Islet precursor cell (in vitro differentiated cells): ENCODE results near the gene PPM1N.

Source experiments
- DNase-seq: peaks from one replicate; pipeline ENCODE4 v3.0.0-alpha.2; 2018

Gene PPM1N

GRCh38 chr19:45492137-45492626 lies 6.1 kb upstream of the PPM1N start:
- no peak for DNase-seq

DNA sequence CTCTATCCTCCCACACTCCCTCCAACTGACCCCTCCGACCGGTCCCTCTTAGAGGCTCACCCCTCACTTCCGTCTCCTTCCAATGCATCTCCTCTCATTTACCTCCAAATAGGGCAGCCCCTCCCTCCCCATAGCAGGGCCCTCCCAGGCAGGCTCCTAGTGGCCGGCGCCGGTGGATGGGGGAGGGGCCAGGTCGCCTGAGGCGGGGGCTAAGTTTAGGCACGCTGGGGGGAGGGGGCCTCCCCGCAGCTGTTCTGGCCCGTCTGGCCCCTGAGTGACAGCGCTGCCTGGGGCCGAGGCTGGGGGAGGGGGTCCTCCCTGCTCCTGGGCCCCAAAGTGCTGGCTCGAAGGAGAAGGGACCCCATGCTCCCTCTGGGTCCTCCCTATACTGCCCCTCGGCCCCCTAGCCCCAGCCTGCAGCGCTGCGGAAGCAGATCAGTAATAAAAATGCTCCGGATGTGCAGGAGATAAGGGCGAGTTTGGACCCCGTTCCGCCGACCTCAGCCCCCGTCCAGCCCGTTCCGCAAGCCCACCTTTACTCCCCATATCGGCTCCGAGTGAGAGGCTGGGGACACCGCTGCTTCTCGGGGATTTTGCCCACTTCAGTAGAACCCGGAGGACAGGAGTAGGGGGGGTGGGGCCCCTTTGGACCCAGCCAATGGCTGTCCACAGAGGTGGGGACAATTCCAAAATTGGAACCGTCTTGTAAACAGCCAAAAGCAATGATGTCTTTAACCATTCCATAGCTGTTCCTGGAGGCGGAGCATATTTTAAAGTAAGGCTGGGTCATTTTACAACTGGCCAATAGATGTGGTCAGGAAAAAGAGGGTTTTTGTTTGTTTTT lies 5.4 kb upstream of the PPM1N start:
- DNase-seq = peak; percentile 90

DNA sequence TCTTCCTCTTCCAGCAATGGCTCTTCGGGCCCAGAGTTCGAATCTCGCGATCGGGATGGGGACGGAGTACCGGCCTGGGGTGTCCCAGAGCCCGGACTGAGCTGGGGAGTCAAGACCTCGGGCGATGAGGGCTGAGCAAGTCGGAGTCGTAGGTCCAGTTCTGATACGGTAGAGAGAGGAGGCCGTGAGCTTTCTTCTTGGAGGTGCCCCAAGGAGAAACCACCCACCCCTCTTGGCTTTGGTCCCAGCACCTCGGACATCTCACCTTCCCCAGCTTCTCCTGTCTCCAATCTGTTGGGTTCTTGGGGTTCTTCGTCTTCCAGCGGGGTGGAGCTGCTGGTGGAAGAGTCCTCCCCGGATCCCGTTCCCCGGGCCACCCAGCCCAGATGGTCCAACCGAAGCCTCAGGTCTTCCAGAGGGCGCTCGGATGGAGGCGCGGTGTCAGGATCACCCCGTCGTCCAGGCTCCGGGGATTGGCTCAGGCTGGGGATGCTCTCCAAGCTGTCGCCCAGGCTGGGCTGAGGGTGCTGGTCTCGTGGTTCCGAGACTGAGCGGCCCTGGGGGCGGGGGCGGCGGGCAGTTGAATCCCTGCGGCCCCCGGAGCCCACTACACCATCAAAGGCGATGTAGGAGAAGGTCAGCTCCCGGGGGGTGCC lies 3.9 kb upstream of the PPM1N start:
- DNase-seq = no peak

- DNase-seq = no peak
These were observed 3.1 kb upstream of the PPM1N start for GRCh38 chr19:45495178-45495577.

DNA sequence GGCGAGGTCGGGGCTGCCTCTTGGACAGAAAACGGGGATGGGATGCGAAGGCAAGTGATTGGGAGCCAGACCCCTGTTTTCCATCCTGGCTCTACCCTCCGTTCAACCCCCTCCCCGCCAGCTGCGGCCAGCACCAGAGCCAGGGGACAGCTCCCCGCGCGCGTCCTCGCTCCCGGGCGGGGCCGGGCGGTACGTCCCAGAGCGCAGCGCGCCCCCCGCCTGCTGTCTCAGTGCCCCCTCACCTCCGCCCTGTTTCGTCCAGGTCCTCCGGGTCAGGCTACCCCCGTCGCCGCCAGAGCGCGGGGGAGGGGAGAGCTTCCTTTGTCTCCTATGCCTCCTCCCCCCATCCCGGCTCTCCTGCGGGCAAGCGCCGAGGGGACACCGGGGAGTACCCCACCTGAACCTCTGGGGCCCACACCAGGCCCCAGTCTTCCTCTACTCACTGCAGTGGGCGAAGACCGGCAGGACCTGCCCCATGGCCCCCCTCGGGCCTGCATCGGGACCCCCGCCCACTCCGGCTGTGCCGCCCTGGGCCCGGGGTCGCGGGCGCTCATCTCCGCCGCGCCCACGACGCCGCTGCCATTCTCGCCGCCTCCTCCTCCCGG lies 1.8 kb upstream of the PPM1N start:
- peak; percentile 86 for DNase-seq

GRCh38 chr19:45497791-45498190 lies 452 bp upstream of the PPM1N start:
- DNase-seq = no peak

- DNase-seq = peak; percentile 88
These were observed 1.2 kb downstream of the PPM1N start for GRCh38 chr19:45499196-45500180.

- peak; percentile 69 for DNase-seq
These were observed 2.9 kb downstream of the PPM1N start for GRCh38 chr19:45500918-45501729.

- DNase-seq = no peak
These were observed 3.4 kb downstream of the PPM1N start for GRCh38 chr19:45501730-45502014.

- DNase-seq = no peak
These were observed 3.9 kb downstream of the PPM1N start for GRCh38 chr19:45502111-45502510.

GRCh38 chr19:45503909-45504308 lies 5.7 kb downstream of the PPM1N start:
- DNase-seq = no peak

- DNase-seq = no peak
These were observed 7.1 kb downstream of the PPM1N start for GRCh38 chr19:45505151-45505995.

DNA sequence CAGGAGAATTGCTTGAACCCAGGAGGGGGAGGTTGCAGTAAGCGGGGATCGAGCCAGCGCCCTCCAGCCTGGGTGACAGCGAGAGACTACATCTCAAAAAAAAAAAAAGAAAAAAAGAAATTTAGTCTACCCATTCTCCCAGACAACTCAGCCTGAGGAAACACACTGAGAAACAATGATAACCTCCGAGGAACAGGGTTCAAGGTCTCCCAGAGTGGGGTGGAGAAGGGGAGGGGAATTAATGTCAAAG lies 7.7 kb downstream of the PPM1N start:
- DNase-seq = no peak

GRCh38 chr19:45506246-45506988 lies 8.2 kb downstream of the PPM1N start:
- peak; percentile 97 for DNase-seq

DNA sequence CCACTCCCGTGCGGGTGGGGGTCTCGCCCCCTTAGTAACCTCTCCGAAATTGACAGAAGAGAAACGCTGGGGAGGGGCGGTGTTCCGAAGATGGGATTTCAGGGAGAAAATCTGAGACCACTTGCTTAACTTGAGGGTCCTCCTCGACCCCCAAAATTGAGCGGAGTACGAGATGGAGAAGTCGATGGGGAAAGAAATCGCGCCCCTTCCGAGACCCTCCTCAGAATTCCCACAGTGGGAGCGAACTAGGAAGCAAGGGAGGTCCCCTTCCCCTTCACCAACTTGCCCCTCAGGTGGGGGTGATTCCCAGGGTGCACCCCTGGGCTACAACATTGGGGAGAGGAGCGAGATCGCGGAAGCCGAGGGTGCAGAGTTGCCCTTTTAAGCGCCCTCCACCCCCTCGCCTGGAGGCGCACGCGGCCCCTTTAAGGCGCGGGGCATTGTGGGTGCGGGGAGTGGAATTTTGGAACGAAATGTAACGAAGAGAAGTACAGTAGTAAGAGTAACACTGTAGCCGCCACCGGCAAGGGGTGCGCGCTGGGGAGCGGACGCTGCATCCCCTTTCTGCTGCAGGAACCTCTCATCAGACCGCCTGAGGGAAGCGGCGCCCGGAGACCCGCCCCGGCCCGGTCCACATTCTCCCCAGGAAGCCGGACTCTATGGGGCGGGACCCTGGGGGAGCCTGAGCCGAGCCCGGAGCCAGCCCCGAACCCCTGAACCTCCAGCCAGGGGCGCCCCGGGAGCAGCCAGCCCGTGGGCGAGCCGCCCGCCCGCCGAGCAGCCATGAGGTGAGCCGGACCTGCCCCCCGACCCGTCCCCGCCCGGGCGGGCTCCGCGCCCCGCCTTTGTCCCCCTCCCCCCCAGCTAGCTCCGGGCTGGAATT lies 9.0 kb downstream of the PPM1N start, which contains the start of gene VASP:
TSS of gene VASP (plus strand) at position 491 of the 883 bp plus-strand sequence. CDS start at position 784, 293 bp downstream.
- peak; percentile 94 for DNase-seq

- no peak for DNase-seq
These were observed 9.7 kb downstream of the PPM1N start for GRCh38 chr19:45507872-45508416.

- DNase-seq = peak; percentile 90
These were observed 10.2 kb downstream of the PPM1N start for GRCh38 chr19:45508417-45508860.

GRCh38 chr19:45508861-45509691 lies 10.8 kb downstream of the PPM1N start:
- peak; percentile 94 for DNase-seq
